IMR-90 (cell line): ENCODE measurements around the gene SCAF1. TPM values are rescaled to one million over a fixed set of nuclear protein-coding genes. Genes with fewer than 3 reads are reported as not detected.
A peak's percentile ranks its signal among the peaks of the same experiment; 100 is the strongest.

Source experiments
- ATAC-seq: fragments of 200-7000 bp; cut with Tn5 transposase; 2 replicates; pipeline ENCODE4 v1.9.1; 2020; ENCODE audit warnings: low read depth, mild to moderate bottlenecking, moderate library complexity
- BruUV-seq: library from RNA; stranded (reverse); fragments of 400-500 nt; replicated peaks from 2 replicates; lab custom pipeline; 2021; lab: Mats Ljungman, UMichigan
- CTCF ChIA-PET: fragments of 300-600 bp; formaldehyde crosslinking; extraction: SDS; loops from one replicate; lab custom pipeline; 2021; ENCODE audit warnings: antibody characterized with exemption; lab: Yijun Ruan, JAX
- POLR2A ChIA-PET: fragments of 300-600 bp; sonication (Branson Sonifier 250); formaldehyde crosslinking; loops from one replicate; lab custom pipeline; 2022; ENCODE audit warnings: antibody characterized with exemption; ENCODE audit not compliant: unreplicated experiment; lab: Charles Lee
- DNase-seq: peaks from one replicate; pipeline ENCODE4 v3.0.0; 2013
- H2AFZ ChIP-seq: replicated peaks from 2 replicates; pipeline ENCODE3; 2013; ENCODE audit warnings: low read length, mild to moderate bottlenecking; ENCODE audit not compliant: poor library complexity
- H2AK5ac ChIP-seq: 2 replicates; pipeline ENCODE4 v1.6.1; 2013; ENCODE audit warnings: low read depth, low read length, inconsistent platforms
- H2AK9ac ChIP-seq: replicated peaks from 2 replicates; pipeline ENCODE3; 2013; ENCODE audit warnings: mild to moderate bottlenecking, low read depth, low read length, moderate library complexity; ENCODE audit not compliant: poor library complexity
- H2BK120ac ChIP-seq: 2 replicates; pipeline ENCODE4 v1.6.1; 2013; ENCODE audit warnings: low read depth, low read length, inconsistent platforms
- H2BK15ac ChIP-seq: 3 replicates; pipeline ENCODE4 v1.6.1; 2013; ENCODE audit warnings: low read depth, low read length, inconsistent platforms
- H2BK20ac ChIP-seq: 2 replicates; pipeline ENCODE4 v1.6.1; 2013; ENCODE audit warnings: low read depth, mild to moderate bottlenecking, inconsistent platforms, low read length, moderate library complexity
- H2BK5ac ChIP-seq: 2 replicates; pipeline ENCODE4 v1.6.1; 2013; ENCODE audit warnings: mild to moderate bottlenecking, low read depth, low read length, inconsistent platforms; ENCODE audit not compliant: poor library complexity, severe bottlenecking
- H3K14ac ChIP-seq: replicated peaks from 2 replicates; pipeline ENCODE4 v1.6.1; 2013; ENCODE audit warnings: low read depth, low read length, inconsistent platforms
- H3K18ac ChIP-seq: 2 replicates; pipeline ENCODE4 v1.6.1; 2013; ENCODE audit warnings: low read depth, low read length, control low read depth
- H3K23ac ChIP-seq: 2 replicates; pipeline ENCODE4 v1.6.1; 2013; ENCODE audit warnings: low read depth, low read length, inconsistent platforms
- H3K27ac ChIP-seq: 2 replicates; pipeline ENCODE4 v1.5.1; 2013; ENCODE audit warnings: mild to moderate bottlenecking, control low read depth, low read length; ENCODE audit not compliant: insufficient read depth
- H3K27me3 ChIP-seq: 2 replicates; pipeline ENCODE4 v1.6.1; 2013; ENCODE audit warnings: low read length; ENCODE audit not compliant: control insufficient read depth, insufficient read depth
- H3K36me3 ChIP-seq: 2 replicates; pipeline ENCODE4 v1.6.1; 2013; ENCODE audit warnings: low read length, mixed read lengths; ENCODE audit not compliant: control insufficient read depth, insufficient read depth
- H3K4ac ChIP-seq: 2 replicates; pipeline ENCODE4 v1.6.1; 2013; ENCODE audit warnings: low read depth, low read length, inconsistent platforms
- H3K4me1 ChIP-seq: 2 replicates; pipeline ENCODE4 v1.6.1; 2013; ENCODE audit warnings: low read length, mixed read lengths; ENCODE audit not compliant: control insufficient read depth, insufficient read depth
- H3K4me2 ChIP-seq: 2 replicates; pipeline ENCODE4 v1.6.1; 2013; ENCODE audit warnings: low read depth, mild to moderate bottlenecking, control low read depth, low read length, moderate library complexity
- H3K4me3 ChIP-seq: 2 replicates; pipeline ENCODE4 v1.5.1; 2013; ENCODE audit warnings: low read depth, mild to moderate bottlenecking, control low read depth, low read length, moderate library complexity; ENCODE audit not compliant: insufficient read depth
- H3K56ac ChIP-seq: 2 replicates; pipeline ENCODE4 v1.6.1; 2013; ENCODE audit warnings: low read length, inconsistent platforms; ENCODE audit not compliant: insufficient read depth; ENCODE audit errors: extremely low read depth
- H3K79me1 ChIP-seq, 2 experiments: 2 replicates each; pipeline ENCODE4 v1.6.1; 2013; ENCODE audit warnings: low read length in 2 of 2, inconsistent platforms in 1 of 2, low read depth in 1 of 2
- H3K9ac ChIP-seq: 2 replicates; pipeline ENCODE4 v1.6.1; 2013; ENCODE audit warnings: low read depth, low read length, control low read depth
- H3K9me1 ChIP-seq: 2 replicates; pipeline ENCODE4 v1.6.1; 2013; ENCODE audit warnings: low read length, inconsistent platforms; ENCODE audit not compliant: insufficient read depth
- H3K9me3 ChIP-seq: 2 replicates; pipeline ENCODE4 v1.6.1; 2013; ENCODE audit warnings: low read length; ENCODE audit not compliant: control insufficient read depth, insufficient read depth
- H4K20me1 ChIP-seq: 2 replicates; pipeline ENCODE4 v1.6.1; 2013; ENCODE audit warnings: low read length, inconsistent platforms; ENCODE audit not compliant: insufficient read depth
- H4K5ac ChIP-seq: 2 replicates; pipeline ENCODE4 v1.6.1; 2013; ENCODE audit warnings: mild to moderate bottlenecking, low read depth, low read length, control low read depth
- H4K8ac ChIP-seq, 2 experiments: 2 replicates each; pipeline ENCODE4 v1.6.1; 2013; ENCODE audit warnings: low read depth in 2 of 2, low read length in 2 of 2, control low read depth in 1 of 2, inconsistent platforms in 1 of 2
- H4K91ac ChIP-seq: 2 replicates; pipeline ENCODE4 v1.6.1; 2013; ENCODE audit warnings: low read depth, low read length, inconsistent platforms; ENCODE audit not compliant: insufficient read depth
- ELK1 ChIP-seq: fragments of 150-350 bp; IDR thresholded peaks from 2 replicates; pipeline ENCODE4 v1.6.1; 2016; ENCODE audit warnings: low read depth, mild to moderate bottlenecking, low read length, moderate library complexity, borderline replicate concordance
- MAZ ChIP-seq: IDR thresholded peaks from 2 replicates; pipeline ENCODE4 v1.6.1; 2012; ENCODE audit warnings: low read depth, mild to moderate bottlenecking, low read length, improper control_type of control experiment, moderate library complexity, borderline replicate concordance
- RFX5 ChIP-seq: IDR thresholded peaks from 2 replicates; pipeline ENCODE4 v1.8.0; 2012; ENCODE audit warnings: low read depth, mild to moderate bottlenecking, low read length, moderate library complexity
- WGBS, 2 experiments: methylation state at CpG; one replicate each; pipeline versions ENCODE4 v1.1.5 to v1.1.7; 2013; ENCODE audit warnings: missing lambda C conversion rate in 2 of 2; ENCODE audit not compliant: insufficient read length in 1 of 2; ENCODE audit errors: extremely low coverage in 2 of 2; 5-methylcytosine and 5-hydroxymethylcytosine counted together
- dilution Hi-C: fragments of 300-500 bp; cut with HindIII; formaldehyde crosslinking; loops from one replicate; pipeline ENCODE4 v1.14.3; 2018; ENCODE audit warnings: low sequenced_read_pairs; ENCODE audit not compliant: unreplicated experiment
- in situ Hi-C: fragments of 300-500 bp; cut with MboI; formaldehyde crosslinking; loops from 3 replicates; pipeline ENCODE4 v1.14.3; 2019; ENCODE audit warnings: low sequenced_read_pairs, inconsistent platforms, mixed read lengths
- intact Hi-C: fragments of 100-400 bp; cut with micrococcal nuclease; formaldehyde crosslinking; loops from 2 replicates; pipeline ENCODE4 v1.10.0; 2022
- polyA plus RNA-seq, 3 experiments: library from polyadenylated mRNA; depleted of rRNA; stranded (reverse); fragments of >200 nt; gene quantifications; 2 replicates each; pipeline ENCODE4 v1.2.3, GENCODE V29; 2012; ENCODE audit warnings: low replicate concordance in 1 of 3
- total RNA-seq: library from RNA; depleted of rRNA; stranded (reverse); fragments of >200 nt; gene quantifications from 2 replicates; pipeline ENCODE4 v1.2.3, GENCODE V29; 2012

SCAF1 gene
- total and polyA plus RNA-seq, 2 of the 4 experiments (the other 2 are of a cell fraction), result 2.2 to 14.8 TPM

GRCh38 chr19:49642492-49643035 is 555 bp downstream of the SCAF1 start:
- H4K5ac ChIP-seq, result peak overlapping the region; percentile 83
- in situ Hi-C loops, result no loop called here
- H2AFZ ChIP-seq, result peak overlapping the region; percentile 68
- WGBS, 2 experiments, result 36% methylated on average over 2 of the region's 5 CpGs; no CpG with 5 or more reads in 1 of the 2 experiments
- H3K56ac ChIP-seq, result peak overlapping the region; percentile 89
- H3K27ac ChIP-seq, result peak overlapping the region; percentile 98
- peaks cover 33% of the 10 kb centered on the region for H4K20me1 ChIP-seq
- H3K14ac ChIP-seq, result peak overlapping the region; percentile 99
- BruUV-seq, result no TSS peak
- no peaks in the 10 kb centered on the region for H3K27me3 ChIP-seq
- H2BK120ac ChIP-seq, result peak overlapping the region; percentile 58
- intact Hi-C loops, result loop anchor here (1.0 kb wide), 1 partner anchor 23 kb away; the partner anchor contains the start of genes BCL2L12 and IRF3
- peak overlapping the region; percentile 97 for H2AK9ac ChIP-seq
- peak overlapping the region; percentile 97 for H4K91ac ChIP-seq
- ChIA-PET POLR2A (no interaction called here), CTCF (interaction anchor here (1.2 to 2.5 kb wide), 4 partner anchors 12 to 72 kb away, joined by 3 to 7 read pairs (median 4); no protein-coding TSS in a partner anchor)
- H3K9me3 ChIP-seq, result no peaks in the 10 kb centered on the region
- H4K8ac ChIP-seq, result peak overlapping the region; percentile 91 to 98
- dilution Hi-C loops, result no loop called here
- peaks cover 7% of the 10 kb centered on the region for H3K4me1 ChIP-seq
- H3K9ac ChIP-seq, result peak overlapping the region; percentile 99
- H3K4ac ChIP-seq, result peak overlapping the region; percentile 99
- no peak overlapping the region for H2BK20ac ChIP-seq
- H3K36me3 ChIP-seq, result peaks cover 19% of the 10 kb centered on the region
- peak overlapping the region; percentile 99 for H2AK5ac ChIP-seq
- peaks cover 40 to 72% of the 10 kb centered on the region in 2 experiments for H3K79me1 ChIP-seq
- H3K4me2 ChIP-seq, result peak overlapping the region; percentile 94
- H2BK15ac ChIP-seq, result peak overlapping the region; percentile 19; the same call in 1 of the 3 replicates
- TF ChIP-seq ELK1 (no peak), MAZ (no peak), RFX5 (no peak)
- peak overlapping the region; percentile 95 for H3K4me3 ChIP-seq
- ATAC-seq, result no peak
- no peak for DNase-seq
- H2BK5ac ChIP-seq, result peak overlapping the region; percentile 79
- H3K9me1 ChIP-seq, result 0 out of 2 replicates have a peak, but pooled peaks cover 8% of the 10 kb centered on the region
- H3K23ac ChIP-seq, result peak overlapping the region; percentile 96
- peak overlapping the region; percentile 76 for H3K18ac ChIP-seq
